ENCODE data around the gene IL16.

Gene IL16

GRCh38 chr15:81278306-81279029 is 81.8 kb downstream of the IL16 start:
- DNase-seq = no peak

- DNase-seq = no peak
These were observed 83.2 kb downstream of the IL16 start for GRCh38 chr15:81279621-81280485.

- no peak for DNase-seq
These were observed 84.2 kb downstream of the IL16 start for GRCh38 chr15:81280696-81281455.

GRCh38 chr15:81281456-81281735 is 84.7 kb downstream of the IL16 start:
- no peak for DNase-seq

GRCh38 chr15:81281766-81282605 is 85.3 kb downstream of the IL16 start:
- no peak for DNase-seq

- no peak for DNase-seq
These were observed 85.9 kb downstream of the IL16 start for GRCh38 chr15:81282606-81282895.

- no peak for DNase-seq
These were observed 86.2 kb downstream of the IL16 start for GRCh38 chr15:81282911-81283310.

GRCh38 chr15:81284256-81285031 is 87.8 kb downstream of the IL16 start:
- DNase-seq = peak in 1 of 2 donors; percentile 15

GRCh38 chr15:81285461-81285860 is 88.8 kb downstream of the IL16 start:
- DNase-seq = no peak

- peak in 1 of 2 donors; percentile 63 for DNase-seq
These were observed 90.0 kb downstream of the IL16 start for GRCh38 chr15:81286621-81287121.

GRCh38 chr15:81288040-81288439 is 91.4 kb downstream of the IL16 start:
- DNase-seq = no peak

- no peak for DNase-seq
These were observed 91.9 kb downstream of the IL16 start for GRCh38 chr15:81288616-81289015.

GRCh38 chr15:81289910-81290309 is 93.2 kb downstream of the IL16 start:
- no peak for DNase-seq

GRCh38 chr15:81291916-81292522 is 95.3 kb downstream of the IL16 start:
- no peak for DNase-seq

- DNase-seq = no peak
These were observed 95.9 kb downstream of the IL16 start for GRCh38 chr15:81292523-81293001.

GRCh38 chr15:81293728-81294515 is 97.2 kb downstream of the IL16 start:
- peak in 1 of 2 donors; percentile 93 for DNase-seq

GRCh38 chr15:81294516-81294880 is 97.8 kb downstream of the IL16 start:
- DNase-seq = no peak

GRCh38 chr15:81295486-81296121 is 98.9 kb downstream of the IL16 start:
- DNase-seq = no peak

- no peak for DNase-seq
These were observed 99.5 kb downstream of the IL16 start for GRCh38 chr15:81296186-81296585.

GRCh38 chr15:81296673-81297072 is 100.0 kb downstream of the IL16 start:
- peak; percentile 14 to 83 for DNase-seq

Data from bone marrow (tissue), 2 donors.